ENCODE results near the gene ARHGAP19. TPM values are rescaled to one million over a fixed set of nuclear protein-coding genes. Genes with fewer than 3 reads are reported as not detected.
A peak's percentile ranks its signal among the peaks of the same experiment; 100 is the strongest.

ARHGAP19 gene
- total RNA-seq, 1 experiment from 2014 or later: 9.8 TPM

DNA sequence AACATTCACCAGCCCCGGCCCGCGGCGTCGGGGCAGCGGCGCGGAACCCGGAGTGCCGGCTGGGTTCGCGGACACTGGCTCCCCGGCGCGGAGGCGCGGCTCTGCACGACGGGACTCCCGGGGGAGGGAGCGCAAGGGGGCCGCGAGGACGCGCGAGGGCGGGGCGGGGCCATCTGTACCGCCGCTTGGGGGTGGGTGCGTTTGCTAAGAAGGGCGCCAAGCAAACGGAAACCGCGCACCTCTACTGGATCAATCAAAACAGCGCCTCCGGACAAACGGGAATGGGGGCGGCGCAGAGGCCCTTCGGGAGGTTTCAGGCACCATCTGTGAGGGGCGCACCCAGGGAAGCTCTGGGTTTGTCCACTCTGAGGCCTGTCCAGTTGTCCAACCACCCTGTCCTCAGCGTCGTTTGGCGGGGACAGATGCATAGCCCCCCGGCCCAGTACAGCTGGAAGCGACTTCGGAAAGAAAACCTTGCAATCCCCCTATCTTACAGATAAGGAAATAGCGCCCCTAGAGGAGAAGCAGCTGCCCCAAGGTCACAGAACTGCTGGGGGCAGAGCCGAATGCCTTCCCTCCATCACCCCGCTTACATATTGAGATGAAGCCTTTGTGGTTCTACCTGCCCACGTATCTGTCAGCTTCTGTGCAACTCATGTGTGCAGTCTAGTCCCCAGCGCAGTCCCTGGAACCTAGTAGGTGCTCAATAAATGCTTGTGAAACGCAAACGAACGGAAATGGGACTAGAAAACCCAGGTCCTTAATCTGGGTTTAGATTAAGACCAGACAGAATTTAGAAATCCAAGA, 96.0 kb downstream of the ARHGAP19 start:
- DNase-seq (ENCODE audit: low read depth): peak; percentile 41

DNA sequence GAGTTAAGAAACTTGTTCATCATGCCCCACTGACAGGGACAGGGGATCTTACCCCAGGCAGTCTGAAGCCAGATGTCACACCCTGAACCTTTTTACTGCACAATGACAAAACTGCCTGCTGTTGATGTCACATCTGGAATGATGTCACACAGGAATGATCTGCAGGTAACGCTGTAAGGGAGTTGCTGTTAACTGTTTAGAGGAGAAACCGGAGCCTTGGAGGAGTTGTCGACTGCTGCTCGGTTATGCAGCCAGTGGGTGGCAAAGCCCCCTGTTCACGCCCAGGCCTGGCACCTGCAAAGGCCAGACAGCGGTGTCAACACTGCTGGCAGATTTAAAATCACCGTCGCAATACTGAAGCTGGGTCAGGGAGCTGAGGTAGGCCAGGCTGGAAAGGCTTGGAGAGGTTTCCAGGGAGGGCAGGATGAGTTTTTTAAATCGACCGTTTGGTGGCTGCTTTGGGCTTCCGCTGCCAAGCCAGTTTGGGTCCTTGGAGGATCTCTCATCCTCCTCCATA, 96.7 kb downstream of the ARHGAP19 start:
- DNase-seq (ENCODE audit: low read depth): no peak

DNA sequence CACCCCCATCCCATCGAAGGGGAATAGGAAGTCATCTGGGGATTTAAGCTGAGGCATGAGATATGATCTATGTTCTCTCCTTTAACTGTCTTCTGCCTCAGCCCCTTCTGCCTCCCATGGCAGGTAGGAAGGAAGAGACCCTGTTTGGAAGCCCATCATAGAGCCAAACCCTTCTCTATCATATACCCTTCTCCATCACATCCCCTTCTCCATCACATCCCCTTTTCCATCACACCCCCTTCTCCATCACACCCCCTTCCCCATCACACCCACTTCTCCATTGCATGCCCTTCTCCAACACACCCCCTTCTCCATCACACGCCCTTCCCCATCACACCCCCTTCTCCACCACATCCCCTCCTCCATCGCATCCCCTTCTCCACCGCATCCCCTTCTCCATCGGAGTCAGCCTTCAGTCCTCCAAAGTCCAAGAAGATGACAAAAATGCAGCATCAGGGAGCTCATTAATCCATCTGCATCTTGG, 99.4 kb downstream of the ARHGAP19 start:
- no peak for DNase-seq (ENCODE audit: low read depth)

DNA sequence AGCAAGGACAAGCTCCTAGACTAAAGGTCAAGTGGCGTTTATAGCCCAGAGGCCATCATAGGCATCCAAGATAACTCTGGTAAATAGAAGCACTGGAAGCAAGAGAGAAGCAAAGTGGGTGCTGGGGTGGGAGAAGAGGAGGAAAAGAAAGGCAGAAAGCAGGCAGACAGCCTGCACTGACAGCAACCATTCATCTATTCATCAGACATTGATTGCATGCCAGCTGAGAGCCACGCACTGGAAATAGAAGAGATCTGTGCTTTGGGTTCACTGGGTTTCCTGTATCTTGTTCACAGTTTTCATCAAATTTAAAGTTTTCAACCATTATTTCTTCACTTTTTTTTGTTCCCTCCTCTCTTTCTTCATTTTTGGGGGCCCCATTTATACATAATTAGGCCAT, 102.0 kb downstream of the ARHGAP19 start:
- DNase-seq (ENCODE audit: low read depth): no peak

DNA sequence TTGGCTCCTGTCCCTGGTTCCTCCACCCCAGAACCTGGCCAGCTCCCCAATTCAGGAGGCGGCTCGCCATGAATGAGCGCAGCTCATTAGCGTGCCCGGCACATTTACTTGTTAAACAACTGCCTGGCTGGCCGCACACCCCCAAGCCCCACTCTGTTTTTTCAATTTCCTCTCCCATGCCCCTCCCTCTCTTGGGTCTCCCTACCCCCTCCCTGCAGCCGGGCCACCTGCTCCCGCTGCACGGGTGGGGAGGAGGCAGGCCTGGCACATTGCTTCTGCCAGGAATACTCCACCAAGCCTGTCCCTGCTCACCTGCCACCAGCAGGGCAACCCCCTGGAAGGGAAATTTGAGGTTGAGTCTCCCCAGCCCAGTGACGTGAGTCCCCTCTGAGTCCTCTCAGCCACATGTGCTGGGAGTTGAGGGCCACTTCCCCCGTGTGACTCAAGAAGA, 104.2 kb downstream of the ARHGAP19 start:
- no peak for DNase-seq (ENCODE audit: low read depth)

DNA sequence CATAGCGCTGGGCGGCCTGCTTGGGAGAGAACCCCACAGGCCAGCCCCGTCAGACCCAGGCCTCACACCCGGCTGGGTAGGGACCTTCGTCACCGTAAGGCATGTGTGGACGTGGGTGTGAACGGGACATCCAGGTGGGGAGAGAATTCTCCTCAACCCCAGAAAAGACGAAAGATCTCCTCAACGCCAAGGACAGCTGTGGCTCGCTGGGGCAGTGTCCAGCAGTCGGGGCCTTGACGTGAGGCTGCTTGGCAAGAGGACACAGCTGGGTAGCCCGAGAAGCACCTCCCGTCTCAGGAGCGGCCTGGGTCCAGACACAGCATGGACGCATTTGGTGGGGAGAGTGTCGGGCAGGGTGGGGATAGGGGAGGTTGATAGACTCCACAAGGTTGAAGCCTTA, 105.5 kb downstream of the ARHGAP19 start:
- no peak for DNase-seq (ENCODE audit: low read depth)

DNA sequence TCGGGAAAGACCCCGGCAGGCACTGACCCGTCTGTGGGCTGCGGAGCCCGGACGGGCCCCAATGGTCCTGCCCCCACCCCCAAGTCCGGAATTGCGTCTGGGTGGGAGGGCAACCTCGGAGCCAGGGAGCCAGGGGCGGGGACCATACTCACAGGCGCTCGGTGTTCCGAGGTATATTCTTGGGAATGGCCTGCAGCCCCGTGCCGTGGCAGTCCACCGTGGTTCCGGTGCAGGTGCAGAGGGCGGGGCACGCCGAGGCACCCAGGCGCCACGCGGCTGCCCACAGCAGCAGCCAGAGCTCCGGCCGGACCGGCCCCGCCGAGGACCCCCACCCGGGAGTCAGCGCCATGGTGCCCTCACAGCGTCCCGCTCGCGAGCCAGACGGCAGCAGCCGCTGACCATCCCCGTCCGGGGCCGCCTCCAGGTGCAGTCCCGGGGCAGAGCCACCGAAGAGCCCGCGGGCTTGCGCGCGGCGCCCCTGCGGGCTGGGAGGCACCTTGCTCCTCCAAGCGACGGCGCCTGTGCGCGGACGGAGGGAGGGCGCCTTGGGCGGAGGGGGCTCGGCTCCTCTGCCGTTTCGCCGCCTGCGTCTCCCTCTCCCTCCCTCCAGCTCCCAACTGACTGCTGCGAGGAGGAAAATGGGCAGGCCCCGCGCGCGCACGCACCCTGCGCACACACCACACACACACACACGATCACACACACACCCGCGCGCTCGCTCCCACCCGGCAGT, 106.9 kb downstream of the ARHGAP19 start, which contains the start of gene SLIT1:
TSS of gene SLIT1 (minus strand) at position 634 of the 733 bp plus-strand sequence. CDS start at position 349, 285 bp downstream.
- no peak for DNase-seq (ENCODE audit: low read depth)

DNA sequence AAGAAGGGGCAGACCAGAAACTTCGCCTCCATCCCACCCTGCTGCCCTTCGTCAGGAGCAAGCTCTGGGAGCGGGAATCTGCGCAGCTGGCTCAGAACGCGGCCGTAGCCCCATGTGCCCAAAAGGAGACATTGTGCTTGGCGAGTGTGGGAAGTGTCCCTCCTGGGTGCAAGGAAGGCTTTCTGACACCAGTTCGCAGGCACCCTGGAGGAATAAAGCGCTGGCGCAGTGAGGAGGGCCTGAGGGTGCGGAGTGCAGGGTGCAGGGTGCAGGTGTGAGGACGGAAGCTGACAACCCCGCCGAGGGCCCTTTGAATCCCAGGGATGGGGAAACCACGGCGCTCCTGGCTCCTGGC, 107.5 kb downstream of the ARHGAP19 start:
- DNase-seq (ENCODE audit: low read depth): no peak

DNA sequence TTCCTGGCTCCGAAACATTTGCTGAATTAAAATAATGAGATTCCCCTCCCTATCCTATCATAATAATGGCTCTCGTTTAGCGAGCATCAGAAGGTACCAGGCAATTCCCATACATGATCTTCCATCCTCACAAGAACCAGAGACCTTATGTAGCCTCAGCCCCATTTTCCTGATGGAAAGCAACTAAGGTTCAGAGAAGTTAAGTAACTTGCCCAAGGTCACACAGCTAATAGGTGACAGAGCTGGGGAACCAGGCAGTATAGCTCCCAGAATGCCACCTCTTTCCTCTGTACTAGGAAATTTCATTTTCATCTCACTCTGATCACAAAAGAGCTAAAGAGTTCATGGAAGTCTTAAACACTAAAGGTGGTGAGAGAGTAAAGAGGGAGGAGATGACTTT, 109.1 kb downstream of the ARHGAP19 start:
- no peak for DNase-seq (ENCODE audit: low read depth)

DNA sequence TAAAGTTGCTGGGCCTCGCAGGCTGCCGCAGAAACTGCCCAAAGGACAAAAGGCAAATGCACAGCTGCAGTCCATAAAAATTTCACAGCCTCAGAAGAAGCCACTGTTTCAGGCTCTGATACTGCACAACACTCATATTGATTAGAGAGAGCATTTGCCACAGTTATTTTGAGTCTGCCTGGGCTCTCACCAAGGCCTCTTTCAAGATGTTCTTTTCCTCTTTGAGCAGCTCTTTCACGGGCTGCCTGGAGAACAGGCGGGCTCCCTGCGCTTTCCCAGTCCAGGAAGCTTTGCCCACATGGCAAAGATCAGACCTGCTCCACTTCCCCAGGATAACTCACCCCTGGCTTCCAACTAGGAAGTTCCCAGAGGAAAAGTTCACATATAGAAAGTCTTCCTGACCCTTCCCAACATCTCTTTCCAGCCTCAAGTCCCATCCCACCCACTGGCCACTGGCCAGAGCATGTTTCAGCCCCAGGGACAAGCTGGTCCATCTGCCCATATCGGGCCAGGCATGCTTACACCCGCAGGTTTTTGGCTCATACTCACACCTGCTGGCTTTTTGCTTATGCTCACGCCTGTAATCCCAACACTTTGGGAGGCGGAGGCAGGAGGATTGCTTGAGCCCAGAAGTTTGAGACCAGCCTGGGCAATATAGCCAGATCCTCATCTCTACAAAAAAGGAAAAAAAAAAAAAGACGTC, 110.0 kb downstream of the ARHGAP19 start:
- DNase-seq (ENCODE audit: low read depth): no peak

DNA sequence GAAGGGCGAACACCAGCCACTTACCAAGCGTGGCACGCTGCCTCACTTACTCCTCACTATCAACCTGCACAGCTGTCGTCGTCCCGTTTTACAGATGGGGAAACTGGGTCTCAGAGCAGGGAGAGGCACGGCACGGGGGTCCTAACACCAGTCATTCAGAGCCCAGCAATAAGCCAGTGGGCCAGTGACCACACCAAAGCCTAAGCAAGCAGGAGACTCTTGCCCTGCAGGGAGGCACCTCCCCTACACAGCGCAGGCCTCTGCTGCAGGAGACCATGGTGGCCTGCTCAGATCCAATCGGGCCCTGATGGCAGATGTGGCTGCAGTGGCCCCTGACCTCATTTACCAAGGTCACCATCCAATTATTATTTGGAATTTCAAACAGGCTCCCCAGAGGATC, 111.5 kb downstream of the ARHGAP19 start:
- no peak for DNase-seq (ENCODE audit: low read depth)

DNA sequence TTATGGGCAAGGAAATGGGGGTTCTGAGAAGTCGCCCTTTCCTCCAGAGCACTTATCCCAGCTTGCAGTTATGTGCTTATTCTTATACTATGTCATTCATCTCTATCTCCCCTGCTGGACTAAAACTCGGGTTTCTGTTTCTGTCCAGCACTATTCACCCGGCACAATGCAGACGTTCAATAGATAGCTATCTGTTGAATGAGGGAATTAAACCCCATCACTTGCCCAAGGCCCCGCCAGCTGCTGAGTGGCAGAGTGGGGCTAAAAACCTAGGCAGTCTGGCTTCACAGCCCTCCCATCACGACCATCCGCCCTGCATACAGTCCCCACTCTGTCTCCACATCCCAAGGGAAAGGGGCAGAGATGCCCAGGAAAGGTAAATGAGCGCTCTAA, 112.1 kb downstream of the ARHGAP19 start:
- DNase-seq (ENCODE audit: low read depth): no peak

DNA sequence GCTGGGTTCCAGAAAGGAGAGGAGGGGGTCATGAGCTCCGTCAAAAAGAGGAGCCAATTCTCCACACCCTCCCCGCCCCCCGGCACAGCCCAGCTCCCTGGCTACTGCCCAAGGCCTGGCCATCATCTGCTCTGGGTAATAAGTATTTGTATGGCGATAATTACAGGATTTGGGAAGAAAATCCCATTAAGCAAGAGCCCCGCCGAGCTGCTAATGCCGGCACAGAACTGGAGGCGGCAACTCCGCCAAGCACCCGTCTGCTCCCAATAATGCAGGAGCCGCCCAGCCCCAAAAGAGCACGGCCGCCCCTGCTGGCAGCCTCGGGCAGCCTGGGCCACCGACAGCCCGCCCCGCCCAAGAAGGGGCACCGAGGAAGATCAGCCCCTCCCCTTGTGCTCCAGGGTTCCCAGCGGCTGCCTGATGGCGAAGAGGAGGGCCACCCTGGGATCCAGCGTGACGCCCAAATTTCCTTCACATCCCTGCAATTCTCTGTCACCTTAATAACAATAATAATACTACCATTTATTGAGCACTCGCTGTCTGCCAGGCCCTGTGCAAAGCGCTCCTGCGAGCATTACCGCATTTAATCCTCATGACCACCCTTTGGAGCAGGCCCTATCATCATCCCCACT, 112.6 kb downstream of the ARHGAP19 start:
- peak; percentile 34 for DNase-seq (ENCODE audit: low read depth)

DNA sequence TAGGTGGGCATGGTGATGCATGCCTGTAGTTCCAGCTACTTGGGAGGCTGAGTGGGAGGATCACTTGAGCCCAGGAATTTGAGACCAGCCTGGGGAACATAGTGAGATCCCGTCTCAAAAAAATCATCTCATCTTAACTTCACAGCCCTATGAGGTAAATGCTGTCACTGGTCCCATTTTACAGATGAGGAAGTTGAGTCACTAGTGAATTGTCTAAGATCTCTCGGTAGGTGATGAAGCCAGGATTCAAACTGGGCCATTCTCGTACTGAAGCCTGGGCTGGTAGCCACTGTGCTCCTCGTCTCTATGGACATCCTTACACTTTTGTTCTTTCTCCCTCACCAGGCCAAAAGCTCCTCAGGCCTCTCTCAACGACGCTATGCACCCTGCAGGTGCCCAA, 113.1 kb downstream of the ARHGAP19 start:
- DNase-seq (ENCODE audit: low read depth): no peak

DNA sequence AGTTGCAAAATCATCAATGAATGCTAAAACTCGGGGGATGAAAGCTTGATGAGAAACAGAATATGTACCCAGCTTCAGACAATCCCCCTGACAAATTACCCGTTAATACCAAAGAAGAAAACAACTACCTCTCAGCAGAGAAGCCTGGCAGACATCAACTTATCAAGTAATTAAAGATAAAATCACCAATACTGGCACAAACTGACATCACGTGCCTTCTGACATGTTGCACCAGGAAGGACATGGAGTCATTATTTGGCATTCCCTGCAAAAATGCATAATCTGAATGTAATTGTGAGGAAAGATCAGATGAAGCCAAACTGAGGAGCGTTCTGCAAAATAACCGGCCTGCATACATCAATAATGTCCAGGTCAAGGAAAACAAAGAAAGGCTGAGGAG, 114.4 kb downstream of the ARHGAP19 start:
- no peak for DNase-seq (ENCODE audit: low read depth)

DNA sequence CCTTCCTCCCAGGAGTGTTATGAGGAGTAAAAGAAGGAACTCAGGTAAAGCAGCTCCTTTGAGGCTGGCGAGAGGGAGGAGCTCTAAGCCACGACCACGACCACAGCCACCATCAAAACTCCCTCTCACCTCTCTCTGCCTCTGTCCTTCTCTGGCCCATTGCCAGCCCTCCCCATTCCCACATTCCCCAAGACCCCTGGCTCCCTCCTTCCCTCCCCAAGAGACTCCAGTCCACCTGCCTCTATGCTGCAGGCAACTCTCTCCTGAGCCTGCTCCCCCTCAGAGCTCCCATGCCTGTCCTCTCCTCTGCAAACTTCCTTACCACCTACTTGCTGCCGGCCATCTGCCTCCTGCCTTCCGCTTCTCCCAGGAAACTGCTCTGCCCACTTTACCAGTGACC, 116.2 kb downstream of the ARHGAP19 start:
- DNase-seq (ENCODE audit: low read depth): no peak

DNA sequence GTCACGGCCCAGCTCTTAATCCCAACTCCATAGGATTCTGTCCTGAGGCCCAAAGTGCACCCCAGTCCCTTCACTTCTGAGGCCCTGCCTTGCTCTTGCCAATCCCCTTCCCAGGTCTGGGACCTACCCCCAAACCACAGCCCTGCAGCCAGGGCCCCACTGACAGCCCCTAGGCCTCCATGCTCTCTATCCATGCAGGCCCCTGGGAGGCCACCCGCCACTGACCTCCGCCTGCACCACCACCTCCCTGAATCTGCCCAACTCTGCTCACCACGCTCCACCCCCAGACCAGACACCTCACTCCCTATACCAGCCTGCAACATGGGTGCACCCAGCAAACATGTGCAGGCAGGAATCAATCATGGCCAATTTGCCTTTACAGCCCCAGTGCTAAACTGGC, 116.9 kb downstream of the ARHGAP19 start:
- no peak for DNase-seq (ENCODE audit: low read depth)

DNA sequence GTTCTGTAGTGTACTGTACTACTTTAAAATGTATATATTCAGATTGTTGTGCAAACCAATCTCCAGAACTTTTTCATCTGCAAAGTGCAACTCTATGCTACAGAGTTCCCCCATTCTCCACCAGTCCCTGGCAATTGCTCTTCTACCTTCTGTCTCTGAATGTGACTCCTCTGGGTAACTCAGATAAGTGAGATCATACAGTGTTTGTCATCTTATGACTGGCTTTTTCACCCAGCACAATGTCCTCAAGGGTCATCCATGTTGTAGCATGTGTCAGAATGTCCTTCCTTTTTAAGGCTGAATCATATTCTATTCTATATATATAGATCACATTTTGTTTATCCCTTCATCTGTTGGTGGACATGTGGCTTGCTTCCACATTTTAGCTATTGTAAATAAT, 117.5 kb downstream of the ARHGAP19 start:
- DNase-seq (ENCODE audit: low read depth): no peak

DNA sequence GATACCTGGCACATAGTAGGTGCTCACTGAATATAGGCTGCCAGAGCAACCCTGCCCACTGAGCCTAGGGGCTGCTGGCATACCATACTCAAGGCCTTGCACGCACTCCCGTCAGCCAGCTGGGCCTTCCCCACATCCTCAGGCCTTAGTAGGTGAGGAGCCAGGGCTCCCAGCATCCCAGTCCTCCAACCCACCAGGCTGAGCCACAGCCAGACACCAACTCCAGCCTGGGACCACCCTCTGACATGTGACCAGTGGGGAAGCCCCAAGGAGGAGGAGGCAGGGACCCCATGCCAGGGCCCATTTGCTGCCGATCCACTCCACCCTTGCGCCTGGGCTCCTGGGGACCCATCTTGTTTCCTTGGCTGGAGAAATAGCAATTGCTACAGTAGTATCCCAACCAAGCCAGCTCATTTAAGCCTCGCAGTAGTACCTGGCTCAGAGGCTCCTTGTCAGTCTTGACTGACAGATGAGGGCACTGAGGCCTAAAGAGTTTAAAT, 118.1 kb downstream of the ARHGAP19 start:
- DNase-seq (ENCODE audit: low read depth): no peak

DNA sequence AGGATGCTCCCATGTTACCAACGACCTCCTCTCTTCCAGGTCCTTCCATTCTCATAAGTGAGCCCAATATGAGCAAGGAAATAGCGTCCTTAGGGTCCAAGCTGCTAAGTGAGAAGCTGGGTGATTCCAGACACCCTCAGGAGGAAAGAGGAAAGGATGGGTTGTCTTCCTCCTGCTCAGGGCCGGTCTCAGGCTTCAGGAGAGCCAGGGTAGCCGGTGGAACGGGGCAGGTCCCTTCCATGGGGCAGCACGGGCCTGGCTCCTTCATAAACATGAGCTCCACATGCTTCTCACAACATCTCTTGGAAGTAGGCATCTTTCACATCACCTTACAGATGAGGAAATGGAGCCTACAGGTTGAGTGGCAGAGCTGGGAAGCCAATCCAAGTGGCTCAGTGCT, 119.4 kb downstream of the ARHGAP19 start:
- DNase-seq (ENCODE audit: low read depth): no peak

All from Daoy (cell line).